GM23338 (cell line): Measurements from ENCODE around the gene GTF3C5. TPM values are rescaled to one million over a fixed set of nuclear protein-coding genes. Genes with fewer than 3 reads are reported as not detected.

Experiments
- ATAC-seq: fragments of 200-7000 bp; cut with Tn5 transposase; 3 replicates; pipeline ENCODE4 v1.9.1; 2020
- DNase-seq: peaks from one replicate; pipeline ENCODE4 v3.0.0-alpha.2; 2015; ENCODE audit warnings: low spot score
- H2AFZ ChIP-seq: fragments of 200-600 bp; sonication (generic); 2 replicates; pipeline ENCODE4 v1.8.0; 2016; ENCODE audit warnings: antibody characterized with exemption, mild to moderate bottlenecking, moderate library complexity
- H3F3A ChIP-seq: fragments of 200-600 bp; sonication (generic); replicated peaks from 2 replicates; pipeline ENCODE4 v1.8.0; 2017; ENCODE audit warnings: antibody characterized with exemption, mixed run types, low read depth
- H3K27ac ChIP-seq: fragments of 200-600 bp; sonication (generic); 2 replicates; pipeline ENCODE4 v1.6.1; 2016; ENCODE audit warnings: low read depth
- H3K27me3 ChIP-seq: fragments of 200-600 bp; sonication (generic); 2 replicates; pipeline ENCODE4 v1.8.0; 2016; ENCODE audit warnings: mild to moderate bottlenecking, mixed run types, moderate library complexity; ENCODE audit not compliant: insufficient read depth
- H3K36me3 ChIP-seq: fragments of 200-600 bp; sonication (generic); 2 replicates; pipeline ENCODE4 v1.8.0; 2016; ENCODE audit warnings: mild to moderate bottlenecking; ENCODE audit not compliant: insufficient read depth
- H3K4me1 ChIP-seq: fragments of 200-600 bp; sonication (generic); 2 replicates; pipeline ENCODE4 v1.8.0; 2016; ENCODE audit warnings: mild to moderate bottlenecking, moderate library complexity; ENCODE audit not compliant: insufficient read depth
- H3K4me2 ChIP-seq: fragments of 200-600 bp; sonication (generic); 2 replicates; pipeline ENCODE4 v1.7.1; 2017; ENCODE audit warnings: mixed run types
- H3K4me3 ChIP-seq: fragments of 200-600 bp; sonication (generic); 2 replicates; pipeline ENCODE4 v1.6.1; 2016; ENCODE audit warnings: mixed run types
- H3K79me2 ChIP-seq: fragments of 200-600 bp; sonication (generic); replicated peaks from 2 replicates; pipeline ENCODE4 v1.8.0; 2017; ENCODE audit warnings: mild to moderate bottlenecking; ENCODE audit not compliant: insufficient read depth
- H3K9me2 ChIP-seq: fragments of 200-600 bp; sonication (generic); 2 replicates; pipeline ENCODE4 v1.8.0; 2017; ENCODE audit not compliant: insufficient read depth
- H4K20me1 ChIP-seq: fragments of 200-600 bp; sonication (generic); replicated peaks from 2 replicates; pipeline ENCODE4 v1.8.0; 2017; ENCODE audit warnings: mild to moderate bottlenecking; ENCODE audit not compliant: insufficient read depth
- H3K27ac Mint-ChIP-seq: 2 replicates; pipeline ENCODE4 v1.8.0; 2020; ENCODE audit warnings: inconsistent platforms, mild to moderate bottlenecking, moderate library complexity, mixed read lengths
- H3K27me3 Mint-ChIP-seq: 3 replicates; pipeline ENCODE4 v1.8.0; 2022; ENCODE audit warnings: low read depth, mild to moderate bottlenecking, moderate library complexity, mixed read lengths, inconsistent platforms; ENCODE audit not compliant: insufficient read depth, poor library complexity
- H3K36me3 Mint-ChIP-seq: 3 replicates; pipeline ENCODE4 v1.8.0; 2021; ENCODE audit warnings: low read depth, mild to moderate bottlenecking, inconsistent platforms, moderate library complexity, mixed read lengths
- H3K4me1 Mint-ChIP-seq: 3 replicates; pipeline ENCODE4 v1.8.0; 2020; ENCODE audit warnings: mild to moderate bottlenecking, inconsistent platforms, mixed read lengths
- H3K4me3 Mint-ChIP-seq: 3 replicates; pipeline ENCODE4 v1.8.0; 2021; ENCODE audit warnings: moderate library complexity, mild to moderate bottlenecking, inconsistent platforms, mixed read lengths
- H3K9me3 Mint-ChIP-seq: 3 replicates; pipeline ENCODE4 v1.8.0; 2020; ENCODE audit warnings: moderate library complexity, mild to moderate bottlenecking, inconsistent platforms, mixed read lengths
- CREB1 ChIP-seq: fragments of 250-450 bp; sonication (Bioruptor Pico); IDR thresholded peaks from 2 replicates; pipeline ENCODE4 v1.5.0; 2020; ENCODE audit warnings: low read depth, mild to moderate bottlenecking, moderate library complexity
- EZH2 ChIP-seq: fragments of 200-600 bp; sonication (generic); IDR thresholded peaks from one replicate; pipeline ENCODE4 v1.8.0; 2017; ENCODE audit warnings: antibody characterized with exemption, mild to moderate bottlenecking, low read depth; ENCODE audit not compliant: unreplicated experiment
- EZH2phosphoT487 ChIP-seq: fragments of 200-600 bp; sonication (generic); IDR thresholded peaks from one replicate; pipeline ENCODE4 v1.8.1; 2018; ENCODE audit warnings: antibody characterized with exemption; ENCODE audit not compliant: unreplicated experiment
- NANOG ChIP-seq: IDR thresholded peaks from 2 replicates; pipeline ENCODE4 v1.6.1; 2016; ENCODE audit warnings: antibody characterized with exemption, borderline replicate concordance
- POLR2AphosphoS5 ChIP-seq: IDR thresholded peaks from 2 replicates; pipeline ENCODE4 v1.6.1; 2016; ENCODE audit warnings: antibody characterized with exemption, low read depth
- ZNF114 ChIP-seq: fragments of 250-450 bp; sonication (Bioruptor Pico); IDR thresholded peaks from 2 replicates; pipeline ENCODE4 v1.5.0; 2020; ENCODE audit warnings: mild to moderate bottlenecking, moderate library complexity
- polyA plus RNA-seq: library from polyadenylated mRNA; unstranded; fragments of >200 nt; fragmentation: Nextera tagmentation; extraction: Ambion mirVana; gene quantifications from 2 replicates; pipeline ENCODE4 v1.2.1, GENCODE V29; 2016
- total RNA-seq: library from RNA; depleted of rRNA; stranded (reverse); fragments of >200 nt; shearing (Covaris generic); gene quantifications from 2 replicates; pipeline ENCODE4 v1.2.3, GENCODE V29; 2014
- TF ChIP-seq, protein P1 (sequence below): fragments of 250-450 bp; sonication (Bioruptor Pico); IDR thresholded peaks from 2 replicates; pipeline ENCODE4 v1.5.0; 2020; ENCODE audit warnings: mild to moderate bottlenecking, moderate library complexity
- TF ChIP-seq, protein P2 (sequence below): IDR thresholded peaks from 2 replicates; pipeline ENCODE4 v1.6.1; 2016; ENCODE audit warnings: antibody characterized with exemption

Gene GTF3C5
- total and polyA plus RNA-seq, 2 experiments from 2014 or later, result 46.0 to 78.8 TPM

DNA sequence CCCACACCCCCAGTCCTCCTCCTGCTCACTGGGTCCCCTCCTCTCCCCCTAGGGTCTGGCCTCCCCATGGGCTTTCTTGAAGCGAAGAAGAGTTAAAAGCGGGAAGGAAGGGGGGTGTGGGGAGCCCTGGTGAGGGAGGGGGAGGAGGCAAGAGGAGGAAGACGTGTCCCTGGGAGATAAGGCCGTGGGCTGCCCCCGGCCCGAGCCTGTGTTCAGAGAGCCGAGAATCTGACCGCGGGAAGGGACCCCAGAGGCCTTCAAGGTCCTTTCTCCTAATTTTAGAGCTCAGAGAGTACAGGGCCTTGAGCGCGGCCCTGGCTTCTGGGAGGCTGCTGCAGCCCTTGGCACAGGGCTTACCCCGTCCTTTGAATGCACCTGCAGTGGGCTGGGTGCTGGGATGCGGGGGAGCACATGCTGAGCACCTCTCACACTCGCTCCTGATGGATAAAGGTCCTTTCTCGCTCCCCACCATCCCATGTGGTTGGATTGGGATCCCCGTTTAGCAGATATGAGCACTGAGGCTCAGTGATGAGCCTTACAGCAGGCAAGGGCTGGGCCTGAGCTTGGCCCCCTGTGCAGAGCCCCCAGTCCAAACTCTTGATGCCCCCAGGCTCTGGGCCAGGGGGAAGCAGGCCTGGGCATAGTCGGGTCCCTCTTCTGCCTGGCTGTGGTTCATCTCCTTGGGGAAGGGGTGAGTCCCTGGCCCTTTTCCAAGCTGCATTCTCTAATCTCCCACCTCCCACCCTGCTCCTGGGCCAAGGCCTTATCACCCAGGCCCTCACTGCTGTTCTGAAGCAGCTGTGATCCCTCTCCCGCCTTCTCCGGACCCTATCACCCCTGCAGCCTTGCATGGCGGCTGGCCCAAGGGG lies 46.4 kb upstream of the GTF3C5 start (continued):
- TF ChIP-seq, protein P1, sequence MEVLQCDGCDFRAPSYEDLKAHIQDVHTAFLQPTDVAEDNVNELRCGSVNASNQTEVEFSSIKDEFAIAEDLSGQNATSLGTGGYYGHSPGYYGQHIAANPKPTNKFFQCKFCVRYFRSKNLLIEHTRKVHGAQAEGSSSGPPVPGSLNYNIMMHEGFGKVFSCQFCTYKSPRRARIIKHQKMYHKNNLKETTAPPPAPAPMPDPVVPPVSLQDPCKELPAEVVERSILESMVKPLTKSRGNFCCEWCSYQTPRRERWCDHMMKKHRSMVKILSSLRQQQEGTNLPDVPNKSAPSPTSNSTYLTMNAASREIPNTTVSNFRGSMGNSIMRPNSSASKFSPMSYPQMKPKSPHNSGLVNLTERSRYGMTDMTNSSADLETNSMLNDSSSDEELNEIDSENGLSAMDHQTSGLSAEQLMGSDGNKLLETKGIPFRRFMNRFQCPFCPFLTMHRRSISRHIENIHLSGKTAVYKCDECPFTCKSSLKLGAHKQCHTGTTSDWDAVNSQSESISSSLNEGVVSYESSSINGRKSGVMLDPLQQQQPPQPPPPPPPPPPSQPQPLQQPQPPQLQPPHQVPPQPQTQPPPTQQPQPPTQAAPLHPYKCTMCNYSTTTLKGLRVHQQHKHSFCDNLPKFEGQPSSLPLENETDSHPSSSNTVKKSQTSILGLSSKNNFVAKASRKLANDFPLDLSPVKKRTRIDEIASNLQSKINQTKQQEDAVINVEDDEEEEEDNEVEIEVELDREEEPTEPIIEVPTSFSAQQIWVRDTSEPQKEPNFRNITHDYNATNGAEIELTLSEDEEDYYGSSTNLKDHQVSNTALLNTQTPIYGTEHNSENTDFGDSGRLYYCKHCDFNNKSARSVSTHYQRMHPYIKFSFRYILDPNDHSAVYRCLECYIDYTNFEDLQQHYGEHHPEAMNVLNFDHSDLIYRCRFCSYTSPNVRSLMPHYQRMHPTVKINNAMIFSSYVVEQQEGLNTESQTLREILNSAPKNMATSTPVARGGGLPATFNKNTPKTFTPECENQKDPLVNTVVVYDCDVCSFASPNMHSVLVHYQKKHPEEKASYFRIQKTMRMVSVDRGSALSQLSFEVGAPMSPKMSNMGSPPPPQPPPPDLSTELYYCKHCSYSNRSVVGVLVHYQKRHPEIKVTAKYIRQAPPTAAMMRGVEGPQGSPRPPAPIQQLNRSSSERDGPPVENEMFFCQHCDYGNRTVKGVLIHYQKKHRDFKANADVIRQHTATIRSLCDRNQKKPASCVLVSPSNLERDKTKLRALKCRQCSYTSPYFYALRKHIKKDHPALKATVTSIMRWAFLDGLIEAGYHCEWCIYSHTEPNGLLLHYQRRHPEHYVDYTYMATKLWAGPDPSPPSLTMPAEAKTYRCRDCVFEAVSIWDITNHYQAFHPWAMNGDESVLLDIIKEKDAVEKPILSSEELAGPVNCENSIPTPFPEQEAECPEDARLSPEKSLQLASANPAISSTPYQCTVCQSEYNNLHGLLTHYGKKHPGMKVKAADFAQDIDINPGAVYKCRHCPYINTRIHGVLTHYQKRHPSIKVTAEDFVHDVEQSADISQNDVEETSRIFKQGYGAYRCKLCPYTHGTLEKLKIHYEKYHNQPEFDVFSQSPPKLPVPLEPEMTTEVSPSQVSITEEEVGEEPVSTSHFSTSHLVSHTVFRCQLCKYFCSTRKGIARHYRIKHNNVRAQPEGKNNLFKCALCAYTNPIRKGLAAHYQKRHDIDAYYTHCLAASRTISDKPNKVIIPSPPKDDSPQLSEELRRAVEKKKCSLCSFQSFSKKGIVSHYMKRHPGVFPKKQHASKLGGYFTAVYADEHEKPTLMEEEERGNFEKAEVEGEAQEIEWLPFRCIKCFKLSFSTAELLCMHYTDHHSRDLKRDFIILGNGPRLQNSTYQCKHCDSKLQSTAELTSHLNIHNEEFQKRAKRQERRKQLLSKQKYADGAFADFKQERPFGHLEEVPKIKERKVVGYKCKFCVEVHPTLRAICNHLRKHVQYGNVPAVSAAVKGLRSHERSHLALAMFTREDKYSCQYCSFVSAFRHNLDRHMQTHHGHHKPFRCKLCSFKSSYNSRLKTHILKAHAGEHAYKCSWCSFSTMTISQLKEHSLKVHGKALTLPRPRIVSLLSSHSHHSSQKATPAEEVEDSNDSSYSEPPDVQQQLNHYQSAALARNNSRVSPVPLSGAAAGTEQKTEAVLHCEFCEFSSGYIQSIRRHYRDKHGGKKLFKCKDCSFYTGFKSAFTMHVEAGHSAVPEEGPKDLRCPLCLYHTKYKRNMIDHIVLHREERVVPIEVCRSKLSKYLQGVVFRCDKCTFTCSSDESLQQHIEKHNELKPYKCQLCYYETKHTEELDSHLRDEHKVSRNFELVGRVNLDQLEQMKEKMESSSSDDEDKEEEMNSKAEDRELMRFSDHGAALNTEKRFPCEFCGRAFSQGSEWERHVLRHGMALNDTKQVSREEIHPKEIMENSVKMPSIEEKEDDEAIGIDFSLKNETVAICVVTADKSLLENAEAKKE (CRISPR knock-in tag), result no peak
- no peak for TF ChIP-seq NANOG

DNA sequence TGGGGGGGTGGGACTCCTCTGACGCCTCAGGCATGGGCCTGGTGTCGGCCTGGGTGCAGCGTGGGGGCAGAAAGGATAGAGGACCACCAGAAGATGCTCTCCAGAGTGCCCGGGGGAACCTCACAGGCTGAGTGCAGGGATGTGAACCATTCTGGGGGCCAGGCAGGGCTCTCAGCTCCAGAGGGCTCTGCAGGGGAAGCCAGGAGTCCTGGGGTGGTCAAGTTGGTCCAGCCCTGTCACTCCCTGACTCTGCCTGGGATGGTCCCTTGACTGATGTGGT lies 45.8 kb upstream of the GTF3C5 start:
- no peaks in the 10 kb centered on the region for H3K36me3 ChIP-seq
- Mint-ChIP-seq H3K27ac (no peak overlapping the region), H3K4me1 (peaks cover under 1% of the 10 kb centered on the region; the same call in 1 of the 3 replicates), H3K36me3 (no peaks in the 10 kb centered on the region; the same call in 2 of the 3 replicates), H3K4me3 (no peak overlapping the region), H3K27me3 (peaks cover 16% of the 10 kb centered on the region), H3K9me3 (no peaks in the 10 kb centered on the region)
- no peaks in the 10 kb centered on the region for H3K79me2 ChIP-seq
- no peaks in the 10 kb centered on the region for H3K9me2 ChIP-seq
- no peak overlapping the region for H2AFZ ChIP-seq
- H3K4me3 ChIP-seq, result no peak overlapping the region
- no peaks in the 10 kb centered on the region for H3F3A ChIP-seq
- H3K4me2 ChIP-seq, result no peak overlapping the region
- no peaks in the 10 kb centered on the region for H4K20me1 ChIP-seq
- H3K27me3 ChIP-seq, result no peaks in the 10 kb centered on the region; the same call in 1 of the 2 replicates
- ATAC-seq (no peak), DNase-seq (no peak)
- H3K27ac ChIP-seq, result no peak overlapping the region
- H3K4me1 ChIP-seq, result no peaks in the 10 kb centered on the region
- TF ChIP-seq, protein P1 (CRISPR knock-in tag), result no peak
- no peak for TF ChIP-seq CREB1
- no peak for TF ChIP-seq EZH2
- no peak for TF ChIP-seq POLR2AphosphoS5
- TF ChIP-seq EZH2phosphoT487, result no peak
- TF ChIP-seq, protein P2, sequence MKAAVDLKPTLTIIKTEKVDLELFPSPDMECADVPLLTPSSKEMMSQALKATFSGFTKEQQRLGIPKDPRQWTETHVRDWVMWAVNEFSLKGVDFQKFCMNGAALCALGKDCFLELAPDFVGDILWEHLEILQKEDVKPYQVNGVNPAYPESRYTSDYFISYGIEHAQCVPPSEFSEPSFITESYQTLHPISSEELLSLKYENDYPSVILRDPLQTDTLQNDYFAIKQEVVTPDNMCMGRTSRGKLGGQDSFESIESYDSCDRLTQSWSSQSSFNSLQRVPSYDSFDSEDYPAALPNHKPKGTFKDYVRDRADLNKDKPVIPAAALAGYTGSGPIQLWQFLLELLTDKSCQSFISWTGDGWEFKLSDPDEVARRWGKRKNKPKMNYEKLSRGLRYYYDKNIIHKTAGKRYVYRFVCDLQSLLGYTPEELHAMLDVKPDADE, result no peak
- TF ChIP-seq NANOG, result no peak
- TF ChIP-seq ZNF114 (CRISPR knock-in tag), result no peak
